B cell (primary cell): ENCODE data around the gene PGK1.
"Not testable (repeated sequence)": the region's sequence is repeated elsewhere in the genome, so short reads cannot be mapped to it uniquely, and the experiment has no call there.

Experiments used
- EZH2 ChIP-seq: IDR thresholded peaks from 2 replicates; pipeline ENCODE4 v1.6.1; 2012; ENCODE audit warnings: borderline replicate concordance, low read depth, mild to moderate bottlenecking, moderate library complexity, low read length; ENCODE audit not compliant: insufficient read depth, poor library complexity, severe bottlenecking
- TF ChIP-seq, protein P1 (sequence below): fragments of 200-600 bp; IDR thresholded peaks from one replicate; pipeline ENCODE4 v1.8.0; 2022; ENCODE audit warnings: antibody characterized with exemption, mild to moderate bottlenecking

- TF ChIP-seq, protein P1, sequence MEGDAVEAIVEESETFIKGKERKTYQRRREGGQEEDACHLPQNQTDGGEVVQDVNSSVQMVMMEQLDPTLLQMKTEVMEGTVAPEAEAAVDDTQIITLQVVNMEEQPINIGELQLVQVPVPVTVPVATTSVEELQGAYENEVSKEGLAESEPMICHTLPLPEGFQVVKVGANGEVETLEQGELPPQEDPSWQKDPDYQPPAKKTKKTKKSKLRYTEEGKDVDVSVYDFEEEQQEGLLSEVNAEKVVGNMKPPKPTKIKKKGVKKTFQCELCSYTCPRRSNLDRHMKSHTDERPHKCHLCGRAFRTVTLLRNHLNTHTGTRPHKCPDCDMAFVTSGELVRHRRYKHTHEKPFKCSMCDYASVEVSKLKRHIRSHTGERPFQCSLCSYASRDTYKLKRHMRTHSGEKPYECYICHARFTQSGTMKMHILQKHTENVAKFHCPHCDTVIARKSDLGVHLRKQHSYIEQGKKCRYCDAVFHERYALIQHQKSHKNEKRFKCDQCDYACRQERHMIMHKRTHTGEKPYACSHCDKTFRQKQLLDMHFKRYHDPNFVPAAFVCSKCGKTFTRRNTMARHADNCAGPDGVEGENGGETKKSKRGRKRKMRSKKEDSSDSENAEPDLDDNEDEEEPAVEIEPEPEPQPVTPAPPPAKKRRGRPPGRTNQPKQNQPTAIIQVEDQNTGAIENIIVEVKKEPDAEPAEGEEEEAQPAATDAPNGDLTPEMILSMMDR: not testable (repeated sequence)
- not testable (repeated sequence) for TF ChIP-seq EZH2
Measured at GRCh38 chrX:78157373-78157772, 53.3 kb downstream of the PGK1 start.
